Ovary (tissue), 3 donors: ENCODE results near the gene SPACA7.

ENCODE experiments used
- EP300 ChIP-seq: sonication (generic); formaldehyde crosslinking; IDR thresholded peaks from one replicate; pipeline ENCODE4 v1.6.1; 2017; ENCODE audit warnings: antibody characterized with exemption
- POLR2A ChIP-seq: fragments of 450-650 bp; IDR thresholded peaks from one replicate; pipeline ENCODE4 v1.6.1; 2017; ENCODE audit warnings: antibody characterized with exemption, mild to moderate bottlenecking, moderate library complexity
- TF ChIP-seq, protein P1 (sequence below), 3 donors: fragments of 450-650 bp in 2 of 3; fragments of 200-600 bp in 1 of 3; IDR thresholded peaks; one replicate each; pipeline versions ENCODE4 v1.5.1 to v1.8.0; 2016 to 2022; ENCODE audit warnings: antibody characterized with exemption in 3 of 3, mild to moderate bottlenecking in 1 of 3
- donor health status: DM: no; HTN: no; CAD: no.

DNA sequence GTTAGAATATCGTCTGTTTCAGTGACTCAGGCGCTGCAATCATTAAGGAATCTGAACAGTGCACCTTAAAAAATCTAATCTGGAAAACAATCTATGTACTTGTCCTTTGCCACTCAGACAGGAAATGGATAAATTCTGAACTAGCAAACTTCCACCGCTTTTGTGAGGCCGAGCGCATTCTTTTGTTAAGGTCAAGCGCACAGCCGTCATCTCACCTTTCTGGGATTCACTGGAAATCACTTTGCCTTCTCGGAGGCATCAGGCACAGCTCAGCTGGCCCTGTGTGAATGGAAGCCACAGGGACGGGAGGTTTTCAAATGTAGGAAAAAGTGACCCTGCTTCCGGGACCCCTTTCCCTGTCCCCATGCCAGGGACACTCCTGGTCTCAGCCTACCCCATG is 28.2 kb upstream of the SPACA7 start:
- TF ChIP-seq, protein P1, sequence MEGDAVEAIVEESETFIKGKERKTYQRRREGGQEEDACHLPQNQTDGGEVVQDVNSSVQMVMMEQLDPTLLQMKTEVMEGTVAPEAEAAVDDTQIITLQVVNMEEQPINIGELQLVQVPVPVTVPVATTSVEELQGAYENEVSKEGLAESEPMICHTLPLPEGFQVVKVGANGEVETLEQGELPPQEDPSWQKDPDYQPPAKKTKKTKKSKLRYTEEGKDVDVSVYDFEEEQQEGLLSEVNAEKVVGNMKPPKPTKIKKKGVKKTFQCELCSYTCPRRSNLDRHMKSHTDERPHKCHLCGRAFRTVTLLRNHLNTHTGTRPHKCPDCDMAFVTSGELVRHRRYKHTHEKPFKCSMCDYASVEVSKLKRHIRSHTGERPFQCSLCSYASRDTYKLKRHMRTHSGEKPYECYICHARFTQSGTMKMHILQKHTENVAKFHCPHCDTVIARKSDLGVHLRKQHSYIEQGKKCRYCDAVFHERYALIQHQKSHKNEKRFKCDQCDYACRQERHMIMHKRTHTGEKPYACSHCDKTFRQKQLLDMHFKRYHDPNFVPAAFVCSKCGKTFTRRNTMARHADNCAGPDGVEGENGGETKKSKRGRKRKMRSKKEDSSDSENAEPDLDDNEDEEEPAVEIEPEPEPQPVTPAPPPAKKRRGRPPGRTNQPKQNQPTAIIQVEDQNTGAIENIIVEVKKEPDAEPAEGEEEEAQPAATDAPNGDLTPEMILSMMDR (IDR thresholded peaks at IDR 0.05) = no peak
- no peak for TF ChIP-seq POLR2A
- no peak for TF ChIP-seq EP300
